Liver (tissue), 9 donors: ENCODE data around the gene ABCB6. TPM values are rescaled to one million over a fixed set of nuclear protein-coding genes. Genes with fewer than 3 reads are reported as not detected.
A peak's percentile ranks its signal among the peaks of the same experiment; 100 is the strongest.

Experiments used
- DNase-seq: peaks from one replicate; pipeline ENCODE4 v3.0.0-alpha.2; 2017; ENCODE audit warnings: low spot score
- H3K27ac ChIP-seq, 2 donors: one replicate each; pipeline ENCODE4 v1.7.0; 2013; ENCODE audit warnings: inconsistent platforms in 2 of 2, low read length in 2 of 2, control low read depth in 1 of 2, low read depth in 1 of 2, mild to moderate bottlenecking in 1 of 2
- H3K27me3 ChIP-seq, 4 donors: one replicate each; pipeline versions ENCODE4 v1.6.1 to v1.7.0; 2013; ENCODE audit warnings: low read length in 3 of 4, inconsistent platforms in 1 of 4, mild to moderate bottlenecking in 1 of 4, moderate library complexity in 1 of 4; ENCODE audit not compliant: control insufficient read depth in 4 of 4, insufficient read depth in 4 of 4
- H3K36me3 ChIP-seq, 4 donors: one replicate each; pipeline versions ENCODE4 v1.6.1 to v1.7.0; 2013; ENCODE audit warnings: low read length in 3 of 4, mild to moderate bottlenecking in 3 of 4, low read depth in 1 of 4, moderate library complexity in 1 of 4; ENCODE audit not compliant: control insufficient read depth in 4 of 4, insufficient read depth in 3 of 4
- H3K4me1 ChIP-seq, 4 donors: one replicate each; pipeline versions ENCODE4 v1.6.1 to v1.7.0; 2013; ENCODE audit warnings: low read length in 3 of 4, mild to moderate bottlenecking in 3 of 4, moderate library complexity in 1 of 4; ENCODE audit not compliant: control insufficient read depth in 4 of 4, insufficient read depth in 4 of 4
- H3K4me3 ChIP-seq, 3 donors: one replicate each; pipeline versions ENCODE4 v1.6.1 to v1.7.0; 2013; ENCODE audit warnings: low read length in 3 of 3, control low read depth in 1 of 3, low read depth in 1 of 3, mild to moderate bottlenecking in 1 of 3
- H3K9ac ChIP-seq, 2 donors: one replicate each; pipeline ENCODE4 v1.7.0; 2013; ENCODE audit warnings: low read length in 2 of 2, mild to moderate bottlenecking in 2 of 2, moderate library complexity in 2 of 2, control low read depth in 1 of 2, low read depth in 1 of 2
- H3K9me3 ChIP-seq, 4 donors: one replicate each; pipeline versions ENCODE4 v1.6.1 to v1.7.0; 2013; ENCODE audit warnings: low read length in 3 of 4; ENCODE audit not compliant: control insufficient read depth in 4 of 4
- FOXA1 ChIP-seq: IDR thresholded peaks from 2 replicates; pipeline ENCODE4 v1.6.1; 2016; ENCODE audit warnings: antibody characterized with exemption
- FOXA2 ChIP-seq: IDR thresholded peaks from 2 replicates; pipeline ENCODE4 v1.6.1; 2016; ENCODE audit warnings: antibody characterized with exemption
- GABPA ChIP-seq, 2 donors: IDR thresholded peaks in 1 of 2; conservative IDR thresholded peaks in 1 of 2; 2 replicates each; pipeline ENCODE4 v1.6.1; 2016; ENCODE audit warnings: antibody characterized with exemption in 2 of 2, mild to moderate bottlenecking in 1 of 2, moderate library complexity in 1 of 2
- HNF4A ChIP-seq, 2 donors: conservative IDR thresholded peaks; 2 replicates each; pipeline ENCODE4 v1.6.1; 2016; ENCODE audit warnings: antibody characterized with exemption in 2 of 2, mild to moderate bottlenecking in 2 of 2
- HNF4G ChIP-seq: IDR thresholded peaks from 2 replicates; pipeline ENCODE4 v1.6.1; 2016; ENCODE audit warnings: antibody characterized with exemption
- JUND ChIP-seq, 2 donors: IDR thresholded peaks; 2 replicates each; pipeline ENCODE4 v1.6.1; 2016; ENCODE audit warnings: antibody characterized with exemption in 2 of 2
- NR2F2 ChIP-seq: IDR thresholded peaks from 2 replicates; pipeline ENCODE4 v1.6.1; 2016; ENCODE audit warnings: antibody characterized with exemption
- RAD21 ChIP-seq, 2 donors: IDR thresholded peaks; 2 replicates each; pipeline ENCODE4 v1.6.1; 2016; ENCODE audit warnings: antibody characterized with exemption in 2 of 2, mild to moderate bottlenecking in 2 of 2
- RXRA ChIP-seq, 2 donors: IDR thresholded peaks; 2 replicates each; pipeline ENCODE4 v1.6.1; 2017 to 2018; ENCODE audit warnings: antibody characterized with exemption in 2 of 2, mild to moderate bottlenecking in 1 of 2
- SP1 ChIP-seq: IDR thresholded peaks from 2 replicates; pipeline ENCODE4 v1.6.1; 2018; ENCODE audit warnings: antibody characterized with exemption, mild to moderate bottlenecking
- TAF1 ChIP-seq: conservative IDR thresholded peaks from 2 replicates; pipeline ENCODE4 v1.6.1; 2016; ENCODE audit warnings: antibody characterized with exemption, mild to moderate bottlenecking
- YY1 ChIP-seq: IDR thresholded peaks from 2 replicates; pipeline ENCODE4 v1.6.1; 2016; ENCODE audit warnings: antibody characterized with exemption, mild to moderate bottlenecking
- ZBTB33 ChIP-seq: IDR thresholded peaks from 2 replicates; pipeline ENCODE4 v1.6.1; 2016; ENCODE audit warnings: antibody characterized with exemption
- WGBS: extraction: QIAGEN DNeasy Blood & Tissue Kit; methylation state at CpG from one replicate; pipeline ENCODE4 v1.1.7; 2013; 5-methylcytosine and 5-hydroxymethylcytosine counted together
- polyA plus RNA-seq, 2 donors: library from polyadenylated mRNA; stranded (reverse) in 1 of 2; unstranded in 1 of 2; fragments of 200-250 nt in 1 of 2; fragments of >200 nt in 1 of 2; fragmentation: Nextera tagmentation in 1 of 2; extraction: Ambion mirVana in 1 of 2; gene quantifications; one replicate each; pipeline versions ENCODE4 v1.2.1 to v1.2.3, GENCODE V29; 2013 to 2015
- total RNA-seq, 2 donors: library from RNA; depleted of rRNA; stranded (reverse); fragments of >200 nt; gene quantifications; one replicate each; pipeline ENCODE4 v1.2.3, GENCODE V29; 2014
- TF ChIP-seq, protein P1 (sequence below): fragments of 150-350 bp; IDR thresholded peaks from 2 replicates; pipeline ENCODE4 v1.5.1; 2017; ENCODE audit warnings: improper control_type of control experiment, low read depth, low read length; ENCODE audit not compliant: missing input control
- TF ChIP-seq, protein P2 (sequence below): IDR thresholded peaks from 2 replicates; pipeline ENCODE4 v1.6.1; 2016; ENCODE audit warnings: antibody characterized with exemption
- TF ChIP-seq, protein P3 (sequence below): IDR thresholded peaks from 2 replicates; pipeline ENCODE4 v1.6.1; 2016; ENCODE audit warnings: antibody characterized with exemption
- donor health status: healthy.
- donor health status: healthy.
- donor health status: healthy.
- donor health status: healthy.
- donor health status: healthy.

Gene ABCB6
- total and polyA plus RNA-seq, 4 donors: 19.0 to 96.1 (median 47.8) TPM

- H3K36me3 ChIP-seq: peaks cover 0 to 3% (median 0%) of the 10 kb centered on the region in 4 donors
- no peak for TF ChIP-seq FOXA1
- TF ChIP-seq YY1: no peak
- TF ChIP-seq RAD21 (IDR thresholded peaks at IDR 0.05): no peak
- no peak for TF ChIP-seq HNF4G
- TF ChIP-seq JUND (IDR thresholded peaks at IDR 0.05): no peak
- no peak for TF ChIP-seq HNF4A (conservative IDR thresholded peaks at IDR 0.05)
- TF ChIP-seq ZBTB33: no peak
- peak overlapping the region in 1 of 2 donors; percentile 36 for H3K9ac ChIP-seq
- H3K27ac ChIP-seq: peak overlapping the region; percentile 52 to 63
- DNase-seq: no peak
- peaks cover 15 to 54% (median 41%) of the 10 kb centered on the region in 4 donors for H3K4me1 ChIP-seq
- 62% methylated on average over 9 of the region's 9 CpGs for WGBS
- H3K4me3 ChIP-seq: peak overlapping the region in 2 of 3 donors; percentile 63 to 86
- H3K27me3 ChIP-seq: no peaks in the 10 kb centered on the region
- H3K9me3 ChIP-seq: no peaks in the 10 kb centered on the region
These were observed 33.8 kb upstream of the ABCB6 start for GRCh38 chr2:219252570-219252899.

GRCh38 chr2:219252084-219252483 is 33.3 kb upstream of the ABCB6 start:
- H3K9me3 ChIP-seq: no peaks in the 10 kb centered on the region
- WGBS: 85% methylated on average over 5 of the region's 5 CpGs
- no peak overlapping the region for H3K9ac ChIP-seq
- peak overlapping the region; percentile 42 to 52 for H3K27ac ChIP-seq
- H3K4me3 ChIP-seq: no peak overlapping the region
- H3K4me1 ChIP-seq: peaks cover 19 to 58% (median 45%) of the 10 kb centered on the region in 4 donors
- no peak for TF ChIP-seq GABPA (IDR thresholded peaks at IDR 0.05 in 1 of 2, conservative IDR thresholded peaks at IDR 0.05 in 1 of 2)
- TF ChIP-seq SP1: no peak
- no peak for TF ChIP-seq FOXA2
- TF ChIP-seq RXRA (IDR thresholded peaks at IDR 0.05): no peak
- TF ChIP-seq FOXA1: no peak
- TF ChIP-seq NR2F2: no peak
- TF ChIP-seq, protein P1, sequence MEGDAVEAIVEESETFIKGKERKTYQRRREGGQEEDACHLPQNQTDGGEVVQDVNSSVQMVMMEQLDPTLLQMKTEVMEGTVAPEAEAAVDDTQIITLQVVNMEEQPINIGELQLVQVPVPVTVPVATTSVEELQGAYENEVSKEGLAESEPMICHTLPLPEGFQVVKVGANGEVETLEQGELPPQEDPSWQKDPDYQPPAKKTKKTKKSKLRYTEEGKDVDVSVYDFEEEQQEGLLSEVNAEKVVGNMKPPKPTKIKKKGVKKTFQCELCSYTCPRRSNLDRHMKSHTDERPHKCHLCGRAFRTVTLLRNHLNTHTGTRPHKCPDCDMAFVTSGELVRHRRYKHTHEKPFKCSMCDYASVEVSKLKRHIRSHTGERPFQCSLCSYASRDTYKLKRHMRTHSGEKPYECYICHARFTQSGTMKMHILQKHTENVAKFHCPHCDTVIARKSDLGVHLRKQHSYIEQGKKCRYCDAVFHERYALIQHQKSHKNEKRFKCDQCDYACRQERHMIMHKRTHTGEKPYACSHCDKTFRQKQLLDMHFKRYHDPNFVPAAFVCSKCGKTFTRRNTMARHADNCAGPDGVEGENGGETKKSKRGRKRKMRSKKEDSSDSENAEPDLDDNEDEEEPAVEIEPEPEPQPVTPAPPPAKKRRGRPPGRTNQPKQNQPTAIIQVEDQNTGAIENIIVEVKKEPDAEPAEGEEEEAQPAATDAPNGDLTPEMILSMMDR: no peak
- no peak for TF ChIP-seq YY1
- no peak for TF ChIP-seq HNF4G
- TF ChIP-seq, protein P2, sequence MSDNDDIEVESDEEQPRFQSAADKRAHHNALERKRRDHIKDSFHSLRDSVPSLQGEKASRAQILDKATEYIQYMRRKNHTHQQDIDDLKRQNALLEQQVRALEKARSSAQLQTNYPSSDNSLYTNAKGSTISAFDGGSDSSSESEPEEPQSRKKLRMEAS: no peak
- no peak for TF ChIP-seq TAF1
- TF ChIP-seq, protein P3, sequence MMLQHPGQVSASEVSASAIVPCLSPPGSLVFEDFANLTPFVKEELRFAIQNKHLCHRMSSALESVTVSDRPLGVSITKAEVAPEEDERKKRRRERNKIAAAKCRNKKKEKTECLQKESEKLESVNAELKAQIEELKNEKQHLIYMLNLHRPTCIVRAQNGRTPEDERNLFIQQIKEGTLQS: no peak
- TF ChIP-seq ZBTB33: no peak
- no peak for TF ChIP-seq HNF4A (conservative IDR thresholded peaks at IDR 0.05)
- no peak for TF ChIP-seq RAD21 (IDR thresholded peaks at IDR 0.05)
- H3K27me3 ChIP-seq: no peaks in the 10 kb centered on the region
- H3K36me3 ChIP-seq: peaks cover 0 to 3% (median 0%) of the 10 kb centered on the region in 4 donors
- DNase-seq: no peak
